OCI-LY1 (cell line): ENCODE results near the gene PROSER1.
"Not testable (repeated sequence)": the region's sequence is repeated elsewhere in the genome, so short reads cannot be mapped to it uniquely, and the experiment has no call there.

ENCODE experiments used
- H2AFZ ChIP-seq: fragments of 200-600 bp; sonication (generic), shearing (Covaris generic); 2 replicates; pipeline ENCODE4 v1.6.0; 2014; ENCODE audit warnings: antibody characterized with exemption, mild to moderate bottlenecking, low read length
- H3F3A ChIP-seq: fragments of 200-600 bp; sonication (generic), shearing (Covaris generic); 2 replicates; pipeline ENCODE4 v1.6.0; 2014; ENCODE audit warnings: mild to moderate bottlenecking, antibody characterized with exemption, low read length, moderate library complexity; ENCODE audit not compliant: insufficient read depth
- H3K27ac ChIP-seq: fragments of 200-600 bp; sonication (generic); 2 replicates; pipeline ENCODE4 v1.5.1; 2014; ENCODE audit warnings: low read length, mixed run types, mild to moderate bottlenecking, low read depth; ENCODE audit not compliant: poor library complexity, severe bottlenecking
- H3K27me3 ChIP-seq: fragments of 200-600 bp; sonication (generic); 2 replicates; pipeline ENCODE4 v1.6.0; 2014; ENCODE audit warnings: antibody characterized with exemption, mild to moderate bottlenecking, low read length, moderate library complexity; ENCODE audit not compliant: insufficient read depth
- H3K36me3 ChIP-seq: fragments of 200-600 bp; sonication (generic); 2 replicates; pipeline ENCODE4 v1.6.1; 2014; ENCODE audit warnings: mild to moderate bottlenecking, antibody characterized with exemption, low read length, moderate library complexity, mixed read lengths; ENCODE audit not compliant: insufficient read depth
- H3K4me1 ChIP-seq: fragments of 200-600 bp; sonication (generic); 2 replicates; pipeline ENCODE4 v1.5.1; 2014; ENCODE audit warnings: mild to moderate bottlenecking, low read length, moderate library complexity; ENCODE audit not compliant: insufficient read depth, severe bottlenecking
- H3K4me2 ChIP-seq: fragments of 200-600 bp; sonication (generic), shearing (Covaris generic); 2 replicates; pipeline ENCODE4 v1.6.1; 2014; ENCODE audit warnings: low read length
- H3K4me3 ChIP-seq: fragments of 200-600 bp; sonication (generic); 2 replicates; pipeline ENCODE4 v1.5.1; 2014; ENCODE audit warnings: low read length, low read depth, mild to moderate bottlenecking, mixed read lengths; ENCODE audit not compliant: poor library complexity, severe bottlenecking
- H3K79me2 ChIP-seq: fragments of 200-600 bp; shearing (Covaris generic); 2 replicates; pipeline ENCODE4 v1.6.1; 2016; ENCODE audit warnings: mixed run types, low read length, mixed read lengths; ENCODE audit not compliant: insufficient read depth
- H3K9ac ChIP-seq: fragments of 200-600 bp; sonication (generic), shearing (Covaris generic); 2 replicates; pipeline ENCODE4 v1.6.1; 2014; ENCODE audit warnings: mild to moderate bottlenecking, low read length, mixed read lengths
- H3K9me2 ChIP-seq: fragments of 200-600 bp; sonication (generic), shearing (Covaris generic); 2 replicates; pipeline ENCODE4 v1.6.1; 2014; ENCODE audit warnings: low read depth, mild to moderate bottlenecking, low read length, mixed read lengths
- H3K9me3 ChIP-seq: fragments of 200-600 bp; shearing (Covaris generic); 2 replicates; pipeline ENCODE4 v1.6.1; 2014; ENCODE audit warnings: low read length, mixed read lengths
- H4K20me1 ChIP-seq: fragments of 200-600 bp; sonication (generic), shearing (Covaris generic); 2 replicates; pipeline ENCODE4 v1.6.0; 2016; ENCODE audit warnings: mild to moderate bottlenecking, low read length; ENCODE audit not compliant: insufficient read depth
- CTCF ChIP-seq: fragments of 200-600 bp; sonication (generic), shearing (Covaris generic); IDR thresholded peaks from 2 replicates; pipeline ENCODE4 v1.5.1; 2017; ENCODE audit warnings: mild to moderate bottlenecking, antibody characterized with exemption, low read length, moderate library complexity, mixed read lengths
- EZH2 ChIP-seq: fragments of 200-600 bp; sonication (generic), shearing (Covaris generic); IDR thresholded peaks from 2 replicates; pipeline ENCODE4 v1.8.0; 2017; ENCODE audit warnings: borderline replicate concordance, mixed run types, mild to moderate bottlenecking, antibody characterized with exemption, low read length, moderate library complexity, mixed read lengths

Gene PROSER1

GRCh38 chr13:39037880-39038568 lies at the start of gene PROSER1, which contains the start of gene NHLRC3:
Gene PROSER1 (minus strand): TSS chr13:39038089. CDS start chr13:39037242, 847 bp downstream.
Gene NHLRC3 (plus strand): TSS chr13:39038456. CDS start chr13:39038640, 184 bp downstream.
- H4K20me1 ChIP-seq = no peaks in the 10 kb centered on the region
- no peaks in the 10 kb centered on the region for H3K36me3 ChIP-seq
- H3K79me2 ChIP-seq = peaks cover 43% of the 10 kb centered on the region
- no peaks in the 10 kb centered on the region for H3K27me3 ChIP-seq
- peak within 1 kb of the TSS; percentile 68 for H3K27ac ChIP-seq
- no peaks in the 10 kb centered on the region for H3K9me2 ChIP-seq
- H3F3A ChIP-seq = no peaks in the 10 kb centered on the region
- peak within 1 kb of the TSS; percentile 96 for H3K4me3 ChIP-seq
- no peaks in the 10 kb centered on the region for H3K9me3 ChIP-seq
- H2AFZ ChIP-seq = peak within 1 kb of the TSS; percentile 60
- H3K9ac ChIP-seq = peak within 1 kb of the TSS; percentile 79
- H3K4me1 ChIP-seq = peaks cover 34% of the 10 kb centered on the region
- H3K4me2 ChIP-seq = peak within 1 kb of the TSS; percentile 99
- TF ChIP-seq CTCF (no peak), EZH2 (no peak)

- H3K9me2 ChIP-seq, H3F3A ChIP-seq, H3K36me3 ChIP-seq, H3K27ac ChIP-seq, H3K9me3 ChIP-seq, H3K9ac ChIP-seq, H2AFZ ChIP-seq, H4K20me1 ChIP-seq, H3K4me3 ChIP-seq, H3K27me3 ChIP-seq, H3K4me1 ChIP-seq, H3K4me2 ChIP-seq, H3K79me2 ChIP-seq: not testable (repeated sequence)
These were observed 48.5 kb upstream of the PROSER1 start for GRCh38 chr13:39086251-39086945.

- H3K9me3 ChIP-seq = no peaks in the 10 kb centered on the region
- H3F3A ChIP-seq = no peaks in the 10 kb centered on the region
- no peak overlapping the region for H3K27ac ChIP-seq
- no peaks in the 10 kb centered on the region for H4K20me1 ChIP-seq
- H3K4me2 ChIP-seq = no peak overlapping the region
- H3K9ac ChIP-seq = no peak overlapping the region
- no peaks in the 10 kb centered on the region for H3K36me3 ChIP-seq
- TF ChIP-seq CTCF = no peak
- TF ChIP-seq EZH2 = no peak
- no peaks in the 10 kb centered on the region for H3K4me1 ChIP-seq
- no peaks in the 10 kb centered on the region for H3K79me2 ChIP-seq
- no peaks in the 10 kb centered on the region for H3K9me2 ChIP-seq
- no peak overlapping the region for H2AFZ ChIP-seq
- H3K4me3 ChIP-seq = no peak overlapping the region
- H3K27me3 ChIP-seq = no peaks in the 10 kb centered on the region
These were observed 36.1 kb upstream of the PROSER1 start for GRCh38 chr13:39073983-39074382.
